ENCODE measurements around the gene ATP11A. TPM values are rescaled to one million over a fixed set of nuclear protein-coding genes. Genes with fewer than 3 reads are reported as not detected.

Gene ATP11A
- total RNA-seq, 1 donor from 2014 or later = 211 TPM

DNA sequence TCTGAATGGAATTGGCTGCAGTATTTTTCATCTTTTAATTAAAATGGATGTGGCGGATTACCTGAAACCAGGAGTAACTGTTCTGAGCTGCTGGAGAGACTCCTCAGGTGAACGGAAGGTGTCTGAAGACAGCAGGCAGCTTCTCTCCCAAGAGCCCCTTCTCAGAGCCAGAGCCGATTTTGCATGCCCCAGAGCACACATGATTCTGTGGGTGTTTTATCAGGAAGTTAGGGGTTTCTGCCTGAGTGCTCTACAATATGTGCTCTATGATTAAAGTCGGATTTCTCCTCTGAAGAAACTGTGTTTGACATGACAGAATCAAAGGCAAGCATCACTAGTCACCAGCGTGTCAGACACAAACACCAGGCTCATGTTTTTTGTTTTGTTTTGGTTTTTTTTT, 218.5 kb downstream of the ATP11A start:
- Mint-ChIP-seq H3K4me1 (ENCODE audit: unreplicated experiment) (no peaks in the 10 kb centered on the region), H3K27ac (ENCODE audit: unreplicated experiment) (no peak overlapping the region), H3K36me3 (ENCODE audit: low read depth, unreplicated experiment) (peaks cover 34% of the 10 kb centered on the region), H3K4me3 (ENCODE audit: unreplicated experiment) (no peak overlapping the region), H3K9me3 (ENCODE audit: unreplicated experiment) (peaks cover 3% of the 10 kb centered on the region), H3K27me3 (ENCODE audit: unreplicated experiment) (peaks cover 4% of the 10 kb centered on the region)
- TF ChIP-seq, protein P1, sequence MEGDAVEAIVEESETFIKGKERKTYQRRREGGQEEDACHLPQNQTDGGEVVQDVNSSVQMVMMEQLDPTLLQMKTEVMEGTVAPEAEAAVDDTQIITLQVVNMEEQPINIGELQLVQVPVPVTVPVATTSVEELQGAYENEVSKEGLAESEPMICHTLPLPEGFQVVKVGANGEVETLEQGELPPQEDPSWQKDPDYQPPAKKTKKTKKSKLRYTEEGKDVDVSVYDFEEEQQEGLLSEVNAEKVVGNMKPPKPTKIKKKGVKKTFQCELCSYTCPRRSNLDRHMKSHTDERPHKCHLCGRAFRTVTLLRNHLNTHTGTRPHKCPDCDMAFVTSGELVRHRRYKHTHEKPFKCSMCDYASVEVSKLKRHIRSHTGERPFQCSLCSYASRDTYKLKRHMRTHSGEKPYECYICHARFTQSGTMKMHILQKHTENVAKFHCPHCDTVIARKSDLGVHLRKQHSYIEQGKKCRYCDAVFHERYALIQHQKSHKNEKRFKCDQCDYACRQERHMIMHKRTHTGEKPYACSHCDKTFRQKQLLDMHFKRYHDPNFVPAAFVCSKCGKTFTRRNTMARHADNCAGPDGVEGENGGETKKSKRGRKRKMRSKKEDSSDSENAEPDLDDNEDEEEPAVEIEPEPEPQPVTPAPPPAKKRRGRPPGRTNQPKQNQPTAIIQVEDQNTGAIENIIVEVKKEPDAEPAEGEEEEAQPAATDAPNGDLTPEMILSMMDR (IDR thresholded peaks at IDR 0.05; ENCODE audit: unreplicated experiment) = no peak
- DNase-seq (ENCODE audit: low spot score) = no peak

DNA sequence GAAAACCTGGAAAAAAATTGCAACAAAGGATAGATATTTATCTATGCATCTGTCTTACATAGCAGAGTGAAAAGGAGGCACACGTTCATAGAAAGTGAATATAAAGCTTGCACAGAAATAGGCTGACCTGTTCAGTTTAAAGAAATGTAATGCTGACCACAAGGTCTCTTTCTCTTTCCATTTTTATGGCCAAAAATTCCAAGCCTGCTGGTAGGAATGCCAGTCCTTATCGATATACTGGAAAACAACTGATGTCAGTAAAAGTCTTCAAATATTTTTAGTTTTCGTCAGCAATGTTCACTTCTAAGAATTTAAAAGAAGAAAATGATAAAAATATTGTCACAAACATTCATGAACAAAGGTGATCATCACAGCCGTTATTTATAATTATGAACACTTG, 220.2 kb downstream of the ATP11A start:
- Mint-ChIP-seq H3K27ac (ENCODE audit: unreplicated experiment) (no peak overlapping the region), H3K27me3 (ENCODE audit: unreplicated experiment) (peaks cover 9% of the 10 kb centered on the region), H3K4me3 (ENCODE audit: unreplicated experiment) (no peak overlapping the region), H3K4me1 (ENCODE audit: unreplicated experiment) (no peaks in the 10 kb centered on the region), H3K36me3 (ENCODE audit: low read depth, unreplicated experiment) (peaks cover 26% of the 10 kb centered on the region), H3K9me3 (ENCODE audit: unreplicated experiment) (peaks cover 2% of the 10 kb centered on the region)
- no peak for DNase-seq (ENCODE audit: low spot score)
- TF ChIP-seq, protein P1 (IDR thresholded peaks at IDR 0.05; ENCODE audit: unreplicated experiment) = no peak

DNA sequence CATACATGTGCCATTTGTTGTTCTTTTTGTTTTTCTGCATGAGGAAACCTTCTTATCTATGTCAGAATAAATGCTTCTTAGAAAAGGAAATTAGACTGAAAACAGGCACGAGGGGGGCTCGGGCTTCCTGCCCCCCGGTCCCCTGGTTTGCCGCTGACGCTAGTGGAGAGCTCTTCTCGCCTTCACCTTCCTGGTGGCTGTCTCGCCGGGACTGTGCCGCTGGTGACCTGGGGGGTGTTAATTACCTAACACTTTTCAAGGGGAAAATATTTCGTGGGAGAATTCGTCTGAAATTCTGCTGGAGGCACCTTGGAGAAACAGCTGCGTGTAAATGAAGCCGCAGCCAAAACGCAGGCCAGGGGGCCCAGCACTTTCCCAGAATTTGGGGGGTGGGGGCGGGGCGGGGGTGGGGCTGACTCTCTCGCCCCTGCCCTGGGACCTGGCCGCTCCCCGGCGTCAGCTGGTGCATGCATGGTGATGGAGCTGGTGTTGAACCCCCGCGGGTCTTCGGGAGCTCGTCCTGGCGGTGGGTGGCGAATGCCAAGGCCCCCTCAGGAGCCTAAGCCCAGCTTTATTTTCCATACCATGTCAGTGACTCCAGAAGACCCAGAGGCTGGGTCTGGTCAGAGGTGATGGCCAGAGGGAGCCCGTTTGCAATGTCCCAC, 220.9 kb downstream of the ATP11A start:
- H3K9me3 Mint-ChIP-seq (ENCODE audit: unreplicated experiment) = no peaks in the 10 kb centered on the region
- H3K4me1 Mint-ChIP-seq (ENCODE audit: unreplicated experiment) = no peaks in the 10 kb centered on the region
- no peak overlapping the region for H3K4me3 Mint-ChIP-seq (ENCODE audit: unreplicated experiment)
- TF ChIP-seq, protein P1 (IDR thresholded peaks at IDR 0.05; ENCODE audit: unreplicated experiment) = no peak
- no peak overlapping the region for H3K27ac Mint-ChIP-seq (ENCODE audit: unreplicated experiment)
- no peak for DNase-seq (ENCODE audit: low spot score)
- peaks cover 18% of the 10 kb centered on the region for H3K36me3 Mint-ChIP-seq (ENCODE audit: low read depth, unreplicated experiment)
- H3K27me3 Mint-ChIP-seq (ENCODE audit: unreplicated experiment) = peaks cover 9% of the 10 kb centered on the region

DNA sequence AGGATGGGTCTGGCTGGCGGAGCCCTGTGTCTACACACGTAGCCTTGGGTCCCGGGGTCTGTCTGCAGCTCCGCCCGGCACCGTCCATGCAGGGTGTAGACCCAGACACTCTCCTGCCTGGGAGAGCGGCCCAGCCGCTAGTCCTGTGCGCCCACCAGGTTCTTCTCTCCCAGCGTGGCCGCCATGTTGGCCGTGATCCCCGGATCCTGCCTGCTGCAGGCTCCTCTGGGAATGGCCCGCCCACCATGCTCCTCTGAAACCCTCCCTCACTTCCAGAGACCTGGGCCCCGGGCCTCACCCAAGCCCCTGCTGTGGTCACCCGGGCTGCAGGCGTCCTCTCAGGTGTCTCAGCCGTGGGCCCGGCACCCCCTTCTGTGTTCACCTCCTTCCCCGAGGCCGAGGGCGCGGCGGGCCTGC, 221.5 kb downstream of the ATP11A start:
- TF ChIP-seq, protein P1 (IDR thresholded peaks at IDR 0.05; ENCODE audit: unreplicated experiment) = no peak
- H3K27me3 Mint-ChIP-seq (ENCODE audit: unreplicated experiment) = peaks cover 9% of the 10 kb centered on the region

DNA sequence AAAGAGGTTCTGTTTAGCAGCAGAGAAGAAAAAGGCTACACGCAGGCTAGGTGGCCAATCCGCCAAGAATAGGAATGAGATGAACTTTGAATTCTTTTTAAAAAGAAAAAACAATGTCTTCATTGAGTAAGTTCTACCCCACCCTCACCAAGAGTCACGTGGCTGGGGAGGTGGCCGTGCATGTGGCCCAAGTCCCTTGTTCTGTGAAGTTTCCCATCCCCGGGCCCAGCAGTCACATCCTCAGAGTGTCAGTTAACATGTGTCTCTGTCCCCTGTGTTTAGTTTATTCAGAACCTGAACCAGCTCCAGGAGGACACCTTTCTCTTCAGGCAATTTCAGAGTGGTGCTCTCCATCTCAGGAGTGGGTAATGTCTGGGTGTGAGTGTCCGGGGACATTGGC, 222.0 kb downstream of the ATP11A start:
- H3K36me3 Mint-ChIP-seq (ENCODE audit: low read depth, unreplicated experiment) = peaks cover 7% of the 10 kb centered on the region
- DNase-seq (ENCODE audit: low spot score) = no peak
- H3K4me1 Mint-ChIP-seq (ENCODE audit: unreplicated experiment) = no peaks in the 10 kb centered on the region
- H3K9me3 Mint-ChIP-seq (ENCODE audit: unreplicated experiment) = no peaks in the 10 kb centered on the region
- peaks cover 12% of the 10 kb centered on the region for H3K27me3 Mint-ChIP-seq (ENCODE audit: unreplicated experiment)
- no peak overlapping the region for H3K27ac Mint-ChIP-seq (ENCODE audit: unreplicated experiment)
- H3K4me3 Mint-ChIP-seq (ENCODE audit: unreplicated experiment) = no peak overlapping the region
- TF ChIP-seq, protein P1 (IDR thresholded peaks at IDR 0.05; ENCODE audit: unreplicated experiment) = no peak

More for the DNA sequence above, 221.5 kb downstream of the ATP11A start:
- H3K36me3 Mint-ChIP-seq (ENCODE audit: low read depth, unreplicated experiment) = peaks cover 13% of the 10 kb centered on the region
- no peaks in the 10 kb centered on the region for H3K9me3 Mint-ChIP-seq (ENCODE audit: unreplicated experiment)
- no peak overlapping the region for H3K27ac Mint-ChIP-seq (ENCODE audit: unreplicated experiment)
- no peak overlapping the region for H3K4me3 Mint-ChIP-seq (ENCODE audit: unreplicated experiment)
- no peaks in the 10 kb centered on the region for H3K4me1 Mint-ChIP-seq (ENCODE audit: unreplicated experiment)
- no peak for DNase-seq (ENCODE audit: low spot score)

Measured in endothelial cell (in vitro differentiated cells).